Smooth muscle cell (in vitro differentiated cells): ENCODE results near the gene RGS9. TPM values are rescaled to one million over a fixed set of nuclear protein-coding genes. Genes with fewer than 3 reads are reported as not detected.

Experiments
- DNase-seq: peaks from one replicate; lab custom pipeline; 2025; ENCODE audit not compliant: unreplicated experiment; lab: John Stamatoyannopoulos, UW
- H2AFZ ChIP-seq: fragments of 200-600 bp; sonication (generic); 2 replicates; pipeline ENCODE4 v1.6.0; 2016; ENCODE audit warnings: antibody characterized with exemption, low read depth, mild to moderate bottlenecking
- H3F3A ChIP-seq: fragments of 200-600 bp; sonication (generic); 2 replicates; pipeline ENCODE4 v1.6.0; 2017; ENCODE audit warnings: antibody characterized with exemption, low read depth
- H3K27ac ChIP-seq: fragments of 200-600 bp; sonication (generic); 2 replicates; pipeline ENCODE4 v1.5.1; 2016; ENCODE audit warnings: low read depth, mild to moderate bottlenecking
- H3K27me3 ChIP-seq: fragments of 200-600 bp; sonication (generic); 2 replicates; pipeline ENCODE4 v1.6.1; 2016; ENCODE audit warnings: low read depth, mild to moderate bottlenecking
- H3K36me3 ChIP-seq: fragments of 200-600 bp; sonication (generic); 2 replicates; pipeline ENCODE4 v1.5.1; 2016; ENCODE audit warnings: low read depth
- H3K4me1 ChIP-seq: fragments of 200-600 bp; sonication (generic); 2 replicates; pipeline ENCODE4 v1.5.1; 2016; ENCODE audit warnings: low read depth
- H3K4me2 ChIP-seq: fragments of 200-600 bp; sonication (generic); 2 replicates; pipeline ENCODE4 v1.6.0; 2016; ENCODE audit warnings: mild to moderate bottlenecking
- H3K4me3 ChIP-seq: fragments of 200-600 bp; sonication (generic); 2 replicates; pipeline ENCODE4 v1.5.1; 2016; ENCODE audit warnings: mild to moderate bottlenecking
- H3K79me2 ChIP-seq: fragments of 200-600 bp; sonication (generic); 2 replicates; pipeline ENCODE4 v1.6.0; 2016; ENCODE audit warnings: low read depth, mild to moderate bottlenecking
- H3K9ac ChIP-seq: fragments of 200-600 bp; sonication (generic); 2 replicates; pipeline ENCODE4 v1.6.0; 2016; ENCODE audit warnings: low read depth
- H3K9me3 ChIP-seq: fragments of 200-600 bp; sonication (generic); replicated peaks from 2 replicates; pipeline ENCODE4 v1.5.1; 2016; ENCODE audit warnings: low read depth
- H4K20me1 ChIP-seq: fragments of 200-600 bp; sonication (generic); 2 replicates; pipeline ENCODE4 v1.6.0; 2016; ENCODE audit warnings: low read depth
- CTCF ChIP-seq: fragments of 200-600 bp; sonication (generic); IDR thresholded peaks from 2 replicates; pipeline ENCODE4 v1.5.1; 2017; ENCODE audit warnings: borderline replicate concordance, mild to moderate bottlenecking, antibody characterized with exemption; ENCODE audit not compliant: insufficient read depth, poor library complexity, severe bottlenecking
- WGBS: methylation state at CpG from one replicate; pipeline ENCODE4 v1.1.7; 2016; ENCODE audit warnings: low lambda C conversion rate; 5-methylcytosine and 5-hydroxymethylcytosine counted together
- polyA plus RNA-seq: library from polyadenylated mRNA; unstranded; fragments of >200 nt; fragmentation: Nextera tagmentation; extraction: Ambion mirVana; gene quantifications from 2 replicates; pipeline ENCODE4 v1.2.1, GENCODE V29; 2016
- total RNA-seq: library from RNA; depleted of rRNA; stranded (reverse); fragments of >200 nt; gene quantifications from 2 replicates; pipeline ENCODE4 v1.2.3, GENCODE V29; 2014

The RGS9 gene
- total and polyA plus RNA-seq, 2 experiments from 2014 or later = 16.3 to 18.8 TPM

GRCh38 chr17:65104541-65104940 is 32.6 kb upstream of the RGS9 start:
- no peaks in the 10 kb centered on the region for H4K20me1 ChIP-seq
- peaks cover 4% of the 10 kb centered on the region for H3F3A ChIP-seq
- DNase-seq = no peak
- peaks cover 4% of the 10 kb centered on the region for H3K4me1 ChIP-seq
- no peaks in the 10 kb centered on the region for H3K9me3 ChIP-seq
- H3K36me3 ChIP-seq = no peaks in the 10 kb centered on the region
- no peak overlapping the region for H3K4me3 ChIP-seq
- no peaks in the 10 kb centered on the region for H3K79me2 ChIP-seq
- H3K27ac ChIP-seq = no peak overlapping the region
- no peak overlapping the region for H3K9ac ChIP-seq
- H3K4me2 ChIP-seq = no peak overlapping the region
- no peak for TF ChIP-seq CTCF
- no peaks in the 10 kb centered on the region for H3K27me3 ChIP-seq
- H2AFZ ChIP-seq = no peak overlapping the region

- Histone ChIP-seq H3K4me1 (peaks cover 4% of the 10 kb centered on the region), H4K20me1 (no peaks in the 10 kb centered on the region), H3K4me2 (no peak overlapping the region), H3K4me3 (no peak overlapping the region), H3K9ac (no peak overlapping the region), H3F3A (peaks cover 3% of the 10 kb centered on the region), H3K9me3 (no peaks in the 10 kb centered on the region), H3K36me3 (no peaks in the 10 kb centered on the region), H2AFZ (no peak overlapping the region), H3K27me3 (no peaks in the 10 kb centered on the region), H3K79me2 (no peaks in the 10 kb centered on the region), H3K27ac (no peak overlapping the region)
- no peak for DNase-seq
- no peak for TF ChIP-seq CTCF
- WGBS = 76% methylated on average over 6 of the region's 6 CpGs
These were observed 32.2 kb upstream of the RGS9 start for GRCh38 chr17:65104973-65105372.

GRCh38 chr17:65108152-65108551 is 29.0 kb upstream of the RGS9 start:
- H3K36me3 ChIP-seq = no peaks in the 10 kb centered on the region
- WGBS = 98% methylated on average over 6 of the region's 6 CpGs
- H3K4me3 ChIP-seq = no peak overlapping the region
- no peak overlapping the region for H2AFZ ChIP-seq
- no peaks in the 10 kb centered on the region for H3K9me3 ChIP-seq
- no peaks in the 10 kb centered on the region for H3K4me1 ChIP-seq
- H3K27ac ChIP-seq = no peak overlapping the region
- no peaks in the 10 kb centered on the region for H3F3A ChIP-seq
- TF ChIP-seq CTCF = no peak
- H3K4me2 ChIP-seq = no peak overlapping the region
- DNase-seq = no peak
- no peaks in the 10 kb centered on the region for H3K27me3 ChIP-seq
- H3K79me2 ChIP-seq = no peaks in the 10 kb centered on the region
- no peak overlapping the region for H3K9ac ChIP-seq
- H4K20me1 ChIP-seq = no peaks in the 10 kb centered on the region

- no peak overlapping the region for H2AFZ ChIP-seq
- H3K4me2 ChIP-seq = no peak overlapping the region
- no peaks in the 10 kb centered on the region for H3K9me3 ChIP-seq
- no peaks in the 10 kb centered on the region for H3K4me1 ChIP-seq
- H3F3A ChIP-seq = no peaks in the 10 kb centered on the region
- 44% methylated on average over 6 of the region's 6 CpGs for WGBS
- no peak for TF ChIP-seq CTCF
- H4K20me1 ChIP-seq = no peaks in the 10 kb centered on the region
- no peak for DNase-seq
- H3K27me3 ChIP-seq = no peaks in the 10 kb centered on the region
- no peak overlapping the region for H3K27ac ChIP-seq
- H3K9ac ChIP-seq = no peak overlapping the region
- no peak overlapping the region for H3K4me3 ChIP-seq
- H3K79me2 ChIP-seq = no peaks in the 10 kb centered on the region
- H3K36me3 ChIP-seq = no peaks in the 10 kb centered on the region
These were observed 27.6 kb upstream of the RGS9 start for GRCh38 chr17:65109543-65109942.
